GM21717 (cell line): ENCODE results near the gene FOXB2.
"Not testable (repeated sequence)": the region's sequence is repeated elsewhere in the genome, so short reads cannot be mapped to it uniquely, and the experiment has no call there.

Source experiments
- ATAC-seq: cut with Tn5 transposase; IDR thresholded peaks from one replicate; pipeline ENCODE4 v1.9.1; 2021; ENCODE audit warnings: mild to moderate bottlenecking, moderate library complexity; ENCODE audit not compliant: unreplicated experiment

The FOXB2 gene

GRCh38 chr9:77043743-77044142 is 24.3 kb downstream of the FOXB2 start:
- ATAC-seq = not testable (repeated sequence)

GRCh38 chr9:77060681-77061080 is 41.2 kb downstream of the FOXB2 start:
- not testable (repeated sequence) for ATAC-seq

GRCh38 chr9:77063645-77064285 is 44.3 kb downstream of the FOXB2 start:
- ATAC-seq = no peak

- ATAC-seq = no peak
Observed at GRCh38 chr9:77066388-77066787, 46.9 kb downstream of the FOXB2 start.
